K562 (cell line): ENCODE measurements around the gene HFE. TPM values are rescaled to one million over a fixed set of nuclear protein-coding genes. Genes with fewer than 3 reads are reported as not detected.

Source experiments
- ARID4B ChIP-seq: sonication (generic); formaldehyde crosslinking; IDR thresholded peaks from 2 replicates; pipeline ENCODE4 v1.8.0; 2022; ENCODE audit warnings: mild to moderate bottlenecking, missing genetic modification reagents
- E2F4 ChIP-seq: sonication (generic); formaldehyde crosslinking; IDR thresholded peaks from 2 replicates; pipeline ENCODE4 v1.8.0; 2022; ENCODE audit warnings: mild to moderate bottlenecking, low read depth, missing genetic modification reagents
- FOXA3 ChIP-seq, 2 experiments: fragments of 450-650 bp in 1 of 2; sonication (generic) in 1 of 2; formaldehyde crosslinking; IDR thresholded peaks in 1 of 2; conservative IDR thresholded peaks in 1 of 2; 2 replicates each; pipeline versions ENCODE4 v1.4.0 to v1.8.0; 2020 to 2022; ENCODE audit warnings: mild to moderate bottlenecking in 2 of 2, missing genetic modification reagents in 1 of 2
- GTF2B ChIP-seq: IDR thresholded peaks from 2 replicates; pipeline ENCODE4 v1.6.1; 2011; ENCODE audit not compliant: insufficient read length; ENCODE audit errors: extremely low read depth
- KLF13 ChIP-seq: fragments of 450-650 bp; IDR thresholded peaks from 2 replicates; pipeline ENCODE4 v1.6.1; 2016; ENCODE audit warnings: missing genetic modification characterization, low read depth, mild to moderate bottlenecking, missing compliant biosample characterization, moderate library complexity, borderline replicate concordance
- L3MBTL2 ChIP-seq: fragments of 450-650 bp; IDR thresholded peaks from 2 replicates; pipeline ENCODE4 v1.6.1; 2016; ENCODE audit warnings: mild to moderate bottlenecking, moderate library complexity
- SMAD1 ChIP-seq: fragments of 150-350 bp; IDR thresholded peaks from 2 replicates; pipeline ENCODE4 v1.6.1; 2014; ENCODE audit warnings: low read length, low read depth; ENCODE audit not compliant: partially characterized antibody
- TAF1 ChIP-seq: IDR thresholded peaks from 2 replicates; pipeline ENCODE4 v1.6.1; 2011; ENCODE audit warnings: mild to moderate bottlenecking, low read length, moderate library complexity; ENCODE audit not compliant: insufficient read depth, control insufficient read depth, severe bottlenecking; ENCODE audit errors: extremely low read depth
- ZBTB2 ChIP-seq: fragments of 450-650 bp; IDR thresholded peaks from 2 replicates; pipeline ENCODE4 v1.6.1; 2016; ENCODE audit warnings: antibody characterized with exemption
- ZFP30 ChIP-seq: fragments of 250-450 bp; sonication (Bioruptor Pico); IDR thresholded peaks from 2 replicates; pipeline ENCODE4 v1.8.0; 2022; ENCODE audit warnings: moderate library complexity, mild to moderate bottlenecking, inconsistent platforms, borderline replicate concordance
- ZNF639 ChIP-seq, 2 experiments: fragments of 200-800 bp in 1 of 2; sonication (Bioruptor generic) in 1 of 2; sonication (generic) in 1 of 2; formaldehyde crosslinking in 1 of 2; IDR thresholded peaks in 1 of 2; conservative IDR thresholded peaks in 1 of 2; 2 replicates each; pipeline versions ENCODE4 v1.5.0 to v1.6.1; 2016 to 2020; ENCODE audit warnings: missing compliant biosample characterization in 1 of 2, missing genetic modification characterization in 1 of 2, missing genetic modification reagents in 1 of 2
- polyA plus RNA-seq, 8 experiments: library from polyadenylated mRNA; depleted of rRNA in 4 of 8; stranded (reverse) in 5 of 8; unstranded in 3 of 8; fragments of >200 nt; fragmentation: Nextera tagmentation in 2 of 8; fragmentation: Illumina TruSeq in 1 of 8; extraction: Ambion mirVana in 2 of 8; extraction: Trizol in 1 of 8; gene quantifications; 2 replicates each; pipeline versions ENCODE4 v1.2.1 to v1.2.3, GENCODE V29; 2011 to 2014; ENCODE audit warnings: inconsistent platforms in 1 of 8, missing spikeins in 1 of 8
- total RNA-seq, 7 experiments: library from RNA; depleted of rRNA in 6 of 7; stranded (reverse); fragments of >200 nt in 6 of 7; fragmentation: Illumina TruSeq in 2 of 7; extraction: Trizol in 2 of 7; gene quantifications; 2 replicates each; pipeline versions ENCODE4 v1.2.1 to v1.2.3, GENCODE V29; 2011 to 2021; ENCODE audit warnings: low replicate concordance in 1 of 7

HFE gene
- total and polyA plus RNA-seq, 9 of the 15 experiments (the other 6 are each of a cell fraction or from before 2014, with no cell fraction given), result 0.14 to 1.2 (median 0.76) TPM

- TF ChIP-seq ZBTB2 (no peak), ARID4B (CRISPR knock-in tag) (no peak), ZFP30 (CRISPR knock-in tag) (peak; percentile 40; the same call in 1 of the 2 replicates), L3MBTL2 (peak; percentile 31; the same call in 1 of the 2 replicates), KLF13 (no peak), SMAD1 (peak; percentile 68), TAF1 (peak; percentile 74), GTF2B (no peak), FOXA3 (CRISPR knock-in tag; conservative IDR thresholded peaks at IDR 0.05 in 1 of 2, IDR thresholded peaks at IDR 0.05 in 1 of 2) (peak in 1 of 2 experiments; percentile 49; a peak in 2 of 4 replicates), ZNF639 (CRISPR knock-in tag; conservative IDR thresholded peaks at IDR 0.05 in 1 of 2, IDR thresholded peaks at IDR 0.05 in 1 of 2) (peak in 1 of 2 experiments; percentile 73; a peak in 2 of 4 replicates), E2F4 (CRISPR knock-in tag) (peak; percentile 94)
Measured at GRCh38 chr6:26054781-26055718, 32.2 kb upstream of the HFE start (continued).
